DOHH2 (cell line): ENCODE measurements around the gene TRIP10.

Experiments used
- H3F3A ChIP-seq: fragments of 200-600 bp; sonication (generic), shearing (Covaris generic); 2 replicates; pipeline ENCODE4 v1.6.0; 2016; ENCODE audit warnings: antibody characterized with exemption, mild to moderate bottlenecking; ENCODE audit not compliant: control insufficient read depth, insufficient read depth
- H3K27ac ChIP-seq: fragments of 200-600 bp; sonication (generic); 2 replicates; pipeline ENCODE4 v1.5.1; 2014; ENCODE audit warnings: low read depth, mild to moderate bottlenecking, low read length, moderate library complexity
- H3K27me3 ChIP-seq: fragments of 200-600 bp; sonication (generic); 2 replicates; pipeline ENCODE4 v1.6.1; 2014; ENCODE audit warnings: mild to moderate bottlenecking, low read length, mixed read lengths; ENCODE audit not compliant: control insufficient read depth
- H3K36me3 ChIP-seq: fragments of 200-600 bp; sonication (generic); 2 replicates; pipeline ENCODE4 v1.6.1; 2014; ENCODE audit warnings: mild to moderate bottlenecking, low read length, moderate library complexity, mixed read lengths; ENCODE audit not compliant: control insufficient read depth
- H3K4me1 ChIP-seq: fragments of 200-600 bp; sonication (generic); 2 replicates; pipeline ENCODE4 v1.6.1; 2014; ENCODE audit warnings: mild to moderate bottlenecking, low read length, mixed read lengths; ENCODE audit not compliant: control insufficient read depth
- H3K4me2 ChIP-seq: fragments of 200-600 bp; sonication (generic); 2 replicates; pipeline ENCODE4 v1.6.0; 2014; ENCODE audit warnings: mild to moderate bottlenecking, low read length, moderate library complexity
- H3K4me3 ChIP-seq: fragments of 200-600 bp; sonication (generic); 2 replicates; pipeline ENCODE4 v1.5.1; 2014; ENCODE audit warnings: mild to moderate bottlenecking, low read length, mixed read lengths
- H3K79me2 ChIP-seq: fragments of 200-600 bp; sonication (generic); 2 replicates; pipeline ENCODE4 v1.6.1; 2014; ENCODE audit warnings: mild to moderate bottlenecking, low read length, mixed read lengths; ENCODE audit not compliant: control insufficient read depth
- H3K9me2 ChIP-seq: fragments of 200-600 bp; sonication (generic); replicated peaks from 2 replicates; pipeline ENCODE4 v1.6.1; 2014; ENCODE audit warnings: mild to moderate bottlenecking, low read length, mixed read lengths; ENCODE audit not compliant: control insufficient read depth
- H3K9me3 ChIP-seq: fragments of 200-600 bp; sonication (generic); 2 replicates; pipeline ENCODE4 v1.6.1; 2014; ENCODE audit warnings: antibody characterized with exemption, low read length, mixed read lengths; ENCODE audit not compliant: control insufficient read depth, insufficient read depth
- H4K20me1 ChIP-seq: fragments of 200-600 bp; sonication (generic); 2 replicates; pipeline ENCODE4 v1.6.0; 2014; ENCODE audit warnings: low read depth, mild to moderate bottlenecking, antibody characterized with exemption, low read length, moderate library complexity; ENCODE audit not compliant: control insufficient read depth, insufficient read depth
- EZH2phosphoT487 ChIP-seq: fragments of 200-600 bp; sonication (generic); IDR thresholded peaks from 2 replicates; pipeline ENCODE4 v1.6.1; 2017; ENCODE audit warnings: borderline replicate concordance, mild to moderate bottlenecking, antibody characterized with exemption, low read length, moderate library complexity, mixed read lengths
- TF ChIP-seq, protein P1 (sequence below): fragments of 200-600 bp; sonication (generic); IDR thresholded peaks from one replicate; pipeline ENCODE4 v1.5.1; 2014; ENCODE audit warnings: antibody characterized with exemption, mild to moderate bottlenecking, low read depth, low read length; ENCODE audit not compliant: poor library complexity, severe bottlenecking

TRIP10 gene

GRCh38 chr19:6766357-6767080 is 27.0 kb downstream of the TRIP10 start:
- Histone ChIP-seq H3K27me3 (no peaks in the 10 kb centered on the region), H4K20me1 (no peaks in the 10 kb centered on the region), H3K27ac (peak overlapping the region; percentile 29), H3K9me2 (no peaks in the 10 kb centered on the region), H3K36me3 (no peaks in the 10 kb centered on the region; the same call in 1 of the 2 replicates), H3K4me3 (peak overlapping the region; percentile 78), H3K79me2 (peaks cover 7% of the 10 kb centered on the region; the same call in 1 of the 2 replicates), H3K9me3 (no peaks in the 10 kb centered on the region), H3K4me1 (peaks cover 29% of the 10 kb centered on the region), H3F3A (peaks cover 6% of the 10 kb centered on the region), H3K4me2 (peak overlapping the region; percentile 75)
- TF ChIP-seq EZH2phosphoT487: no peak
- TF ChIP-seq, protein P1, sequence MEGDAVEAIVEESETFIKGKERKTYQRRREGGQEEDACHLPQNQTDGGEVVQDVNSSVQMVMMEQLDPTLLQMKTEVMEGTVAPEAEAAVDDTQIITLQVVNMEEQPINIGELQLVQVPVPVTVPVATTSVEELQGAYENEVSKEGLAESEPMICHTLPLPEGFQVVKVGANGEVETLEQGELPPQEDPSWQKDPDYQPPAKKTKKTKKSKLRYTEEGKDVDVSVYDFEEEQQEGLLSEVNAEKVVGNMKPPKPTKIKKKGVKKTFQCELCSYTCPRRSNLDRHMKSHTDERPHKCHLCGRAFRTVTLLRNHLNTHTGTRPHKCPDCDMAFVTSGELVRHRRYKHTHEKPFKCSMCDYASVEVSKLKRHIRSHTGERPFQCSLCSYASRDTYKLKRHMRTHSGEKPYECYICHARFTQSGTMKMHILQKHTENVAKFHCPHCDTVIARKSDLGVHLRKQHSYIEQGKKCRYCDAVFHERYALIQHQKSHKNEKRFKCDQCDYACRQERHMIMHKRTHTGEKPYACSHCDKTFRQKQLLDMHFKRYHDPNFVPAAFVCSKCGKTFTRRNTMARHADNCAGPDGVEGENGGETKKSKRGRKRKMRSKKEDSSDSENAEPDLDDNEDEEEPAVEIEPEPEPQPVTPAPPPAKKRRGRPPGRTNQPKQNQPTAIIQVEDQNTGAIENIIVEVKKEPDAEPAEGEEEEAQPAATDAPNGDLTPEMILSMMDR: no peak

DNA sequence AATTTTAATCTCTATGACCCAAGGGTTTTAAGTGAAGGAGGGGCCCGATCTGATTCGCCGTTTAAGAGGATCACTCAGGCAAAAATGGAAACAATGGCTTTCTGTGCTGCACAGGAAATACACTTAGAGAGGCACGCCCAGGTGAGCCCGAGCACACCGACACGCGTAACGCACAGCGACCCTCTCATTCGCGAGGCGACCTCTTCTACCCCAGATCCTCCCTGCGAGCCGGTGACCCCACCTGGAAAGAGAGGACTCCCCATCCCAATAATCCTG is 27.5 kb downstream of the TRIP10 start:
- peak overlapping the region; percentile 29 for H3K27ac ChIP-seq
- no peaks in the 10 kb centered on the region for H3K9me2 ChIP-seq
- TF ChIP-seq, protein P1: no peak
- TF ChIP-seq EZH2phosphoT487: no peak
- H3K9me3 ChIP-seq: no peaks in the 10 kb centered on the region
- H3F3A ChIP-seq: peaks cover 6% of the 10 kb centered on the region
- peaks cover 31% of the 10 kb centered on the region for H3K4me1 ChIP-seq
- H3K36me3 ChIP-seq: no peaks in the 10 kb centered on the region
- peak overlapping the region; percentile 75 for H3K4me2 ChIP-seq
- no peaks in the 10 kb centered on the region for H3K27me3 ChIP-seq
- H4K20me1 ChIP-seq: no peaks in the 10 kb centered on the region
- peaks cover 7% of the 10 kb centered on the region; the same call in 1 of the 2 replicates for H3K79me2 ChIP-seq
- H3K4me3 ChIP-seq: peak overlapping the region; percentile 78

GRCh38 chr19:6767357-6768235 is 28.1 kb downstream of the TRIP10 start, which contains the start of gene SH2D3A:
SH2D3A (minus strand) TSS chr19:6767435; CDS start chr19:6763748, 3,687 bp downstream.
- peak within 1 kb of the TSS; percentile 40 for H3K27ac ChIP-seq
- H3K27me3 ChIP-seq: no peaks in the 10 kb centered on the region
- H3F3A ChIP-seq: peaks cover 6% of the 10 kb centered on the region
- H3K4me3 ChIP-seq: peak within 1 kb of the TSS; percentile 78
- no peaks in the 10 kb centered on the region for H3K9me2 ChIP-seq
- peaks cover 7% of the 10 kb centered on the region for H3K79me2 ChIP-seq
- H4K20me1 ChIP-seq: no peaks in the 10 kb centered on the region
- TF ChIP-seq, protein P1: no peak
- no peak for TF ChIP-seq EZH2phosphoT487
- H3K4me1 ChIP-seq: peaks cover 35% of the 10 kb centered on the region
- H3K36me3 ChIP-seq: peaks cover under 1% of the 10 kb centered on the region
- H3K9me3 ChIP-seq: no peaks in the 10 kb centered on the region
- H3K4me2 ChIP-seq: peak within 1 kb of the TSS; percentile 75
